ENCODE data around the gene THOC1.

Gene THOC1

DNA sequence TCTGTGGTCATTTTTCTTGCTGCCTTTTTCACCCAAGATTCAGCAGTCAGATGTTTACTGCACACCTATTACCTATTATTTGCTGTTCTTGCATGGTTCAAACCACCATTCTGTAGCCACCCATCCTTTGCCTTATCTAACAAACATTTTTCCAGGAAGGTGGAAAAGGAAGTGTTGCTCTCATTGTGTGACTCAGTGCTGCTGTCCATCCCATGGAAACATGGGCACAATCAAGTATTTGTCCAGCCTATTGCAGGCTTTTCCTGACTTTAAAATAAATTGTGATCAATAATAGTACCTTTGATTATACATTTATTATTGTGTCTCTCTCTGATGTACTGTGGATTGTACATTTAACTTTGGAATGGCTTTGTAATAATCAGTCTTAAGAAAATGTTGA lies 56.3 kb downstream of the THOC1 start:
- DNase-seq: no peak

GRCh38 chr18:210733-211132 lies 57.1 kb downstream of the THOC1 start:
- no peak for DNase-seq

GRCh38 chr18:210075-210474 lies 57.8 kb downstream of the THOC1 start:
- DNase-seq: no peak

DNA sequence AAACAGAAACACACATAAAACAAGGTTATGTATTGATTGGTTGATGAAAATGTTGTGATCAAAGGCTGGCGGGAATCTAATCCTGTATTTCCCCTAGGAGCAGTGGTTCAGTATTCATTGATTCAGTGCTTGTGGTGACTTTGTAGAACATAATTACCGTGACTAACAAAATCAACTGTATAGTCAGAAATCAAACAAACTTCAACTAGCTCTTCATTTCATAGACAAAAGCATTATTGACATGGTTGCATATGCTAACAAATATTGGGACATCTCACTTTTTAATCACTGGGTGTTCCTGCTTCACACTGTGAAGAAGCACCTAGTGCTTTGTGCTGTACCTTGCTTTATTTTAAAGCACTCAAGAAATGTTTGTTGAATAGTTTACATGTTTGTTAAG lies 68.1 kb downstream of the THOC1 start:
- no peak for DNase-seq

DNA sequence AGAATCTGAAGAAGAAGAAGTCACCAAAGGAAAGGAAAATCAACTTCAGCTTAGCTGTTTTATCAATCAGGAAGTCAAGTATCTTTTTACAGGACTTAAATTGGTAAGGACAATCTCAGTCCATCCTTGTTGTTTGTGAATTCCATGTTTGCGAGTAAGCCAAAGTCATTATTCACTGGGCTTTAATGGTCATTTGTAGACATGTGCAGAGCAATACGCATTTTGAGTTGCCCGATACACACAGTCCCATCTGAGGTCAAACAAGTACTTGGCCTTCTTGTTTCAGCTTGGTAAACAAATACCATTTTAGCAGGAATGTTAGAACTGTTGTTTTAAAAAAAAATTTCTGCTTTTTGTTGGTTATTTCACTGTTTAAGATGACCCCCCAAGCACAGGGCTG lies 68.6 kb downstream of the THOC1 start:
- DNase-seq: no peak

- DNase-seq: no peak
These were observed 72.2 kb downstream of the THOC1 start for GRCh38 chr18:195651-196050.

GRCh38 chr18:192801-193200 lies 75.0 kb downstream of the THOC1 start:
- DNase-seq: no peak

- DNase-seq: no peak
These were observed 76.1 kb downstream of the THOC1 start for GRCh38 chr18:191725-192124.

DNA sequence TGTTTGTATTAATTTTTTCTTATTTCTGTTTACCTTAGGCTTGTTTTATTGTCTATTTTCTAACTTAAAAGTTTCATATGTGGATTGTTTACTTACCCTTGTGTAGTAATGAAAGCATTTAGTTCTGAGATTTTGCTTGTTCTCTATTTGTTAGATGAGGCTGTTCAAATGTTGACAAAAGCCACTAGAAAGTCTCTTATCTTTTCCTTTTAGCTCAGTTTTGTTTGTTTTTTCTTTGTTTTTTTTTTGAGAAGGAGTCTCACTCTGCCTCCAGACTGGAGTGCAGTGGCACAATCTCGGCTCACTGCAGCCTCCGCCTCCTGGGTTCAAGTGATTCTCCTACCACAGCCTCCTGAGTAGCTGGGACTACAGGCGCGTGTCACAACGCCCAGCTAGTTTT lies 78.6 kb downstream of the THOC1 start:
- no peak for DNase-seq

DNA sequence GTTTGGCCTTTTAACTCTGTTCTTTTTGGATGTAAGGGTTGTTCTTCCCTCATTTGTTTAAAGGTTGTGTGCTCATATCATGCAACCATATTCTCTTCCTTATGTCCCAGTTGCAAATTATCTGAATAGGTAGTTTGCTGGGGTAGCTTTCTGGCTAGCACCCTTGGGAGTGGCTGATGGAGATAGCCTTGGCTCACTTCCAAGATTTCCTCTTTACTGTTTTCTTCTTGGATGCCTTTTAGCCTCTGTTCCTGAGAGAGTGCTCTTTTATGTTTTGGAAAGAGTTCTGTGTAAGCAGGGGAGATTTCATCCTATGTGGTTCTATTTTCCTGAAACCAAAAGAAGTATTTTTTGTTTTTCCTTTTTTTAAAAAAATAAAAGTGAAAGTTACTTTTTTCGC lies 84.1 kb downstream of the THOC1 start:
- DNase-seq: no peak

DNA sequence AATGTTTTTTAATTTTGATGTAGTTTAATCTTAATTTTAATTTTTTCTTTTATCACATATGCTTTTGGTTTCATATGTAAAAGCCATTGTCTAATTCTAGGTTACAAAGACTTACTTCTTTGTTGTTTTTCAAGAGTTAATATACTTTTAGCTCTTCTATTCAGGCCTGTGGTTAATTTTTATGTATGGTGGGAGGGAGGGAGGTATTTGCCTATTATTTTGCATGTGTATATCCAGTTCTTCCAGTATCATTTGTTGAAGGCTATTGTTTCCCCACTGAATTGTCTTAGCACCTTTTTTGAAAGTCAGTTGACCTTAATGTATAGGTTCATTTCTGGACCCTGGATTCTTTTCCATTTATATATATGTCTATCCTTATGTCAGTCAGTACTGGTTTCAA lies 86.1 kb downstream of the THOC1 start:
- DNase-seq: no peak

GRCh38 chr18:179499-179898 lies 88.3 kb downstream of the THOC1 start:
- no peak for DNase-seq

DNA sequence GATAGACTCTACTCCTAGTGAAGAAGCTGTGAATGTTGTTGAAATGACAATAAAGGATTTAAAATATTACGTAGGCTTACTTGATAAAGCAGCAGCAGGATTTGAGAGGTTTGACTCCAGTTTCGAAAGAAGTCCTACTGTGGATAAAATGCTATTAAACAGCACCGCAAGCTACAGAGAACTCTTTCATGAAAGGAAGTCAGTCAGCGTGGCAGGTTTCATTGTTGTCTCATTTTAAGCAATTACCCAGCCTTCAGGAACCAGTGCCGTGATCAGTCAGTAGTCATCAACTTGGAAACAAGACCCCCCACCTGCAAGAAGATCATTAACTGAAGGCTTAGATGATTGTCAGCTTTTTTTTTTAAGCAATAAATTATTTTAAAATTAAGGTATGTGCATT lies 95.5 kb downstream of the THOC1 start:
- DNase-seq: no peak

All from activated gamma-delta T cell (primary cell).